Subcutaneous abdominal adipose tissue (tissue), 5 donors: Measurements from ENCODE around the gene KLF11.

ENCODE experiments used
- H3K27ac ChIP-seq: one replicate; pipeline ENCODE4 v1.7.0; 2013; ENCODE audit warnings: low read depth, mild to moderate bottlenecking, inconsistent platforms, low read length, moderate library complexity
- H3K27me3 ChIP-seq, 5 donors: one replicate each; pipeline ENCODE4 v1.7.0; 2013; ENCODE audit warnings: low read length in 5 of 5, inconsistent platforms in 1 of 5; ENCODE audit not compliant: control insufficient read depth in 5 of 5, insufficient read depth in 4 of 5
- H3K36me3 ChIP-seq, 5 donors: one replicate each; pipeline ENCODE4 v1.7.0; 2013; ENCODE audit warnings: low read length in 5 of 5; ENCODE audit not compliant: control insufficient read depth in 5 of 5, insufficient read depth in 5 of 5
- H3K4me1 ChIP-seq, 5 donors: one replicate each; pipeline ENCODE4 v1.7.0; 2013; ENCODE audit warnings: low read length in 5 of 5, mild to moderate bottlenecking in 3 of 5, moderate library complexity in 1 of 5; ENCODE audit not compliant: control insufficient read depth in 5 of 5, insufficient read depth in 5 of 5
- H3K4me3 ChIP-seq, 5 donors: one replicate each; pipeline ENCODE4 v1.7.0; 2013; ENCODE audit warnings: low read length in 5 of 5, low read depth in 1 of 5
- H3K9ac ChIP-seq, 5 donors: one replicate each; pipeline ENCODE4 v1.7.0; 2013; ENCODE audit warnings: low read length in 5 of 5, mild to moderate bottlenecking in 4 of 5, moderate library complexity in 3 of 5
- H3K9me3 ChIP-seq, 5 donors: one replicate each; pipeline ENCODE4 v1.7.0; 2013; ENCODE audit warnings: low read length in 5 of 5; ENCODE audit not compliant: control insufficient read depth in 5 of 5
- donor health status: healthy.
- donor health status: healthy.
- donor health status: healthy.
- donor health status: healthy.
- donor health status: healthy.

Gene KLF11

DNA sequence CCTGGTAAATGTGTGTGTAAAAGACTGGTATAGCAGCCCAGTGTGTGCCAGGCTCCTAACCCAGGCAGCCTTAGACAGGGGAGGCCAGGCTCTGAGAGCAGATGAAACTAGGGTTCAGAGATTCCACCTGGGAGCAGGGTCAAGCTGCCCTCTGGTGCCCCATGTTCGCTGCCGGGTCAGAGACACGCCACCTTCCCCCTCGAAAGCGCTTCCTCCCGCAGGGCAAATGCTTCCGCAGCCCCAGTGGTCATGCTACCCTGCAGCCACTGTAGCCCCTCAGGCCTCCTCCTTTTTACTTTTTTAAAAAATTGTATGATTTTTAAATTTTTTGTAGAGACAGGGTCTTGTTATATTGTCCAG is 10.6 kb upstream of the KLF11 start:
- Histone ChIP-seq H3K36me3 (no peaks in the 10 kb centered on the region), H3K9me3 (no peaks in the 10 kb centered on the region), H3K27ac (no peak overlapping the region), H3K4me3 (no peak overlapping the region), H3K4me1 (peaks cover 23 to 68% (median 62%) of the 10 kb centered on the region in 5 donors), H3K27me3 (no peaks in the 10 kb centered on the region), H3K9ac (no peak overlapping the region)

DNA sequence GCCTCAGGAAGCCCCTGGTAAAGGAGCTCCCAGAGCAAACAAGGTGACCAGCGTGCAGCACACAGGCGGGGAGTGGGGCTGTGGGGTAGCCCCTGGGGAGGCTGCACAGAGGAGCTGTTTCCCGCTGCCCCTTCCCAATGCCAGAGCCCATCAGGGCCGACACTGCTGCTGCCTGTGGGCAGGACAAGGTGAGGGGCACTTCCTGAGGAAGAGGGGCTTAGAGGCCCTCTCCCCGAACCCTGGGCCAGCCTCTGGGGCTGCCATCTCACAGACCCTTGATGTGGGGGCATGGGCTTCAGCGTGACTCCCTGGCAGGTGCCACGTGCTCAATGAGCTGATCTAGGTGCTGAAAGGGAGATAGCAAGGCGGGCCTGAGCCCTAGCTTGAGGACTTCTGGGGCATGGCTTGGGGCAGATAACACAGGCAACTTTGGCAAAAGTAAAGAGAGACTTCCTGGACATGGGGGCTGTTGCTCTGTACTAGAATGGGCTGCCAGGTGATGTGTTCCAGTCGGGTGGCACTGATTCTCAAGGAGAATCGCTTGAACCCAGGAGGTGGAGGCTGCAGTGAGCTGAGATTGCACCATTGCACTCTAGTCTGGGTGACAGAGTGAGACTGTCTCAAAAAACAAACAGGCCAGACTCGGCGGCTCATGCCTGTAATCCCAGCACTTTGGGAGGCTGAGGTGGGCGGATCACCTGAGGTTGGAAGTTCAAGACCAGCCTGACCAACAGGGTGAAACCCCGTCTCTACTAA is 9.9 kb upstream of the KLF11 start:
- no peaks in the 10 kb centered on the region for H3K27me3 ChIP-seq
- peaks cover 18 to 67% (median 59%) of the 10 kb centered on the region in 5 donors for H3K4me1 ChIP-seq
- no peak overlapping the region for H3K27ac ChIP-seq
- H3K36me3 ChIP-seq: no peaks in the 10 kb centered on the region
- H3K4me3 ChIP-seq: no peak overlapping the region
- no peak overlapping the region for H3K9ac ChIP-seq
- H3K9me3 ChIP-seq: no peaks in the 10 kb centered on the region

DNA sequence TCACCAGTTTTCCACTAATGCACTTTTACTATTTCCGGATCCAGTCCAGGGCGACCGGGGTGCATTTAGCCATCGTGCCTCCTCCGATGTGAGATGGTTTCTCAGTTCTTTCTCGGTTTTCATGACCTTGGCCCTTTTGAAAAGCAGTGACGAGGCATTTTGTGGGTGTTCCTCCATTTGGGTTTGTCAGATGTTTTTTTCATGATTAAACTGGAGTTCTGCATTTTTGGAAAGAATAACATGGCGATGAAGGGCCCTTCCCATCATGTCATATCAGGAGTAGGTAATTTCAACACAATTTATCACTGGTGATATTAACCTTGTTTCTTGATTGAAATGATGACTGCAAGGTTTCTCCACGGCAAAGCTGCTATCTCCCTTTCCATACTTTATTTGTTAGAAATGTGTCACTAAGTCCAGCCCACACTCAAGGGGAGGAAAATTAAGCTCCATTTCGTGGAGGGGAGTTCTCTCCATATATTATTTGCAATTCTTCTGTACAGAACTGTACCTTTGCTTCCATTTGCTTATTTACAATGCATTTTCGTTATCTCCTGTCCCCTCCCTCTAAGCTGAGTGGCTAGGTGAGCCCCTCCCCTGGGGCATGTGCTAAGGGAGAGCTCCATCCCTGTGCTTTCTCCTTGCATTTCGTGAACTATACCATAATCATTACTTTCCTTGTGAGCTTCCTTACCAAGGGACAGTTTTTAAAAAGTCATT is 8.9 kb upstream of the KLF11 start:
- Histone ChIP-seq H3K4me1 (peaks cover 18 to 60% (median 53%) of the 10 kb centered on the region in 5 donors), H3K27ac (peak overlapping the region; percentile 90)

DNA sequence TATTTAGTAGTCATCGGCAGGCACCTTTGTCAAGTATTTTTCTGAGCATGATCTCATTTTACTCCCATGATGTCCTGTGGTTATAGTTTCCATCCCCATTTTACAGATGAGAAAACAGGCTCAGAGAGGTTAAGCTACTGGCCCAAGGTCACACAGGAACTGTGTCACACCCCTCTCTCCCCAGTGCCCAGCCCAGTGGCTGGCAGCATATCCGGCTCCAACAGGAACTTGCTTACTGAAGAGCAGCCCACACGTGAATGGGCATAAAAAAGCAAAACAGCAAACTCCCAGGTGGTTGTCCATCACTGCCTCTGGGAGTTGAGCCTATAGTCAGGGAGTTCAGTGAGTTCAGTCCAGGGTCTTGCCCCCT is 8.3 kb upstream of the KLF11 start:
- H3K9ac ChIP-seq: peak overlapping the region in 2 of 5 donors; percentile 5 to 14
- no peaks in the 10 kb centered on the region for H3K27me3 ChIP-seq
- H3K27ac ChIP-seq: peak overlapping the region; percentile 90
- H3K36me3 ChIP-seq: no peaks in the 10 kb centered on the region
- H3K4me1 ChIP-seq: peaks cover 18 to 60% (median 53%) of the 10 kb centered on the region in 5 donors
- H3K9me3 ChIP-seq: no peaks in the 10 kb centered on the region
- no peak overlapping the region for H3K4me3 ChIP-seq

More for the DNA sequence above, 8.9 kb upstream of the KLF11 start:
- H3K36me3 ChIP-seq: no peaks in the 10 kb centered on the region
- no peak overlapping the region for H3K9ac ChIP-seq
- no peaks in the 10 kb centered on the region for H3K27me3 ChIP-seq
- H3K9me3 ChIP-seq: no peaks in the 10 kb centered on the region
- no peak overlapping the region for H3K4me3 ChIP-seq

DNA sequence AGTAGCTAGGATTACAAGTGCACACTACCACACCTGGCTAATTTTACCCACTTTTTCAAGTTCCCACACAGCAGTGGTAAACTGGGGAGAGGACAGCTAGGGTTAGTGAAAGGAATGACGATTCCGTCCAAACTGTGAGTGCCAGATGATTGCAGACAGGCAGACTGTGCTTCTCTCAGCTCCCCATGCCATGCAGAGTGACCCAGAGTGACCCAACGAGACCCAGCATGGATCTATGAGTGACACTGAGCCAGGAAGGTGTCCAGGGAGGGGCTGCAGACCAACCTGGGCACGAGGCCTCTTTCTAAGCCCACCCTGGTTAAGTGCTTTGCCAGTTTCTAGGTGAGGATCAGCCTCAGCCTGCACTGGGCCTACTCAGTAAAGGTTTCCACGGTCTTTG is 7.7 kb upstream of the KLF11 start:
- Histone ChIP-seq H3K4me3 (peak overlapping the region in 4 of 5 donors; percentile 4 to 36 (median 22)), H3K27me3 (no peaks in the 10 kb centered on the region), H3K4me1 (peaks cover 15 to 61% (median 54%) of the 10 kb centered on the region in 5 donors), H3K9ac (peak overlapping the region in 4 of 5 donors; percentile 14 to 82 (median 44)), H3K9me3 (no peaks in the 10 kb centered on the region), H3K36me3 (no peaks in the 10 kb centered on the region), H3K27ac (peak overlapping the region; percentile 90)

DNA sequence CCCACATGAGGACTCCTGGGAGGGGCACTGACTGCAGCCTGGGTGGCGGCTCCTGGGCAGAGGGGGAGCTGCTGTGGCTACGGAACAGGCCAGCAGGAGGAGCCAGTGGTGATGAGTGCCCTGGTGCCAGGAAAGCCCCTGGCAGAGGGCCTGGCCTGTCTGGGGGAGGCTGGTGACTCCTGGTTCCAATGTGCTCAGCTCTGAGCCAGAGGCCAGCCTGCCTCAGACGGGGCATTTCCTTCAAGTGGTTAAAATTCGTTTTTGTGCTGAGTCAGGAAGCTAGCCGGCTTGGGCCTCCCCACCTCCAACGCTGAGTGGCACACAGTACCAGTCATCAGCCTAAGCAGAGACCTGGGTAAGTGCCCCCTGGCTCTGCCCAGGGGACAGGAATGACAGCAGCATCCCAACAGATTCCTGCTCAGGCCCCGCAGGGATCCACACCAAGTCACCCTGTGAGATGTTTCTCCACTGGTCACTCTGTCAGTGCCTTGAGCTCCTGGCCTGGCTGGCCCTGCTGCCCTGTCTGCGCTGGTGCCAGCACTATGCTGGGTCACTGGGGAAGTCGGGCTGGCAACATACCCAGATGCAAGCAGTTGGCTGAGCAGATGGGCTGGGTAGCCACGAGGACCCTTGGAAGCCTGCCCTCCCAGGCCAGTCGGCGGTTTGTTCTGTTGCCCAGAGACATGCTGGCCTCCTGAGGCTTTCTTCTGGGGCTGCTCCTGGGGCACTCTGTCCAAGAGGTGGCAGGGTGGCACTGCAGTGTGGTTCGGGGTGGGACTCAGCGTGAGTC is 7.1 kb upstream of the KLF11 start:
- no peaks in the 10 kb centered on the region for H3K27me3 ChIP-seq
- H3K9ac ChIP-seq: peak overlapping the region in 4 of 5 donors; percentile 13 to 65 (median 44)
- H3K36me3 ChIP-seq: no peaks in the 10 kb centered on the region
- peak overlapping the region in 2 of 5 donors; percentile 16 to 28 for H3K4me3 ChIP-seq
- no peaks in the 10 kb centered on the region for H3K9me3 ChIP-seq
- H3K27ac ChIP-seq: peak overlapping the region; percentile 90
- H3K4me1 ChIP-seq: peaks cover 17 to 68% (median 59%) of the 10 kb centered on the region in 5 donors

DNA sequence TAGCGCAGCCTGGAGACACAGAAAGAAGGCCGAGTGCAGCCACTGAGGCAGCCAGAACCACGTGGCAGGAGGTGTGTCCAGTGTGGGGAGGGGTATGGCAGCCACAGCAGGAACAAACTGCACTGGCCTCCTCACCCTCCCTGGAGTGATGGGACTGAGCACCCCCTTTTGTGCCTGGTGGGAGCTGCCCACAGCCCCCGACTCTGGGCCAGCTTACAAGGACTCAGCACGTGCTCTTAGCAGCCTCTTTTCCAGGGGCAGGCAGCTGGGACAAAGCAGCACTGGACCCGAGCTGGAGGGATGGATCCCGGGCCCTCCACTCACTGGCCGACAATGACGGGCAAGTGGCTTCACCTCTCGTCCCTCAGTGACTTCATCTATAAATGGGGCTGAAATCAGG is 5.2 kb upstream of the KLF11 start:
- Histone ChIP-seq H3K4me3 (no peak overlapping the region), H3K27ac (peak overlapping the region; percentile 45), H3K9ac (peak overlapping the region in 1 of 5 donors; percentile 0), H3K27me3 (no peaks in the 10 kb centered on the region), H3K36me3 (no peaks in the 10 kb centered on the region), H3K4me1 (peaks cover 17 to 84% (median 71%) of the 10 kb centered on the region in 5 donors), H3K9me3 (no peaks in the 10 kb centered on the region)

DNA sequence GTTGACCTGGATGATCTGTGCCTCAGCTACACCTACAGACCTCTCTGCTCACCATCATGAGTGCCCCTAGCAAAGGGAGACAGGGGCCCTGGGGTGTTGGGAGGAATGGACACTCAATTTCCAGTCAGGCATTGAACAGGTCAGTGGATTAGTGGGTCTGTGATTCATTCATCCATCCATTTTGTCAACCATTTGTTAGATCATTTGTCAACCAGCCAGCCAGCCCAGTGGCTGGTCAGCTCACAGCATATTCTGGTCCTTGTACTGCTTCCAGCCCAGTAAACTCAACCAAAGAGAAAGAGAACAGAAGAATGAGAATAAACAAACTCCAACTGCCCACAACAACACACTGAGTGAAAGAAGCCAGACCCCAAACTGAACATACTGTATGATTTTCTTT is 4.6 kb upstream of the KLF11 start:
- H3K4me3 ChIP-seq: no peak overlapping the region
- H3K9me3 ChIP-seq: no peaks in the 10 kb centered on the region
- no peaks in the 10 kb centered on the region for H3K27me3 ChIP-seq
- peak overlapping the region in 1 of 5 donors; percentile 0 for H3K9ac ChIP-seq
- H3K36me3 ChIP-seq: no peaks in the 10 kb centered on the region
- H3K27ac ChIP-seq: peak overlapping the region; percentile 45
- H3K4me1 ChIP-seq: peaks cover 17 to 81% (median 71%) of the 10 kb centered on the region in 5 donors

DNA sequence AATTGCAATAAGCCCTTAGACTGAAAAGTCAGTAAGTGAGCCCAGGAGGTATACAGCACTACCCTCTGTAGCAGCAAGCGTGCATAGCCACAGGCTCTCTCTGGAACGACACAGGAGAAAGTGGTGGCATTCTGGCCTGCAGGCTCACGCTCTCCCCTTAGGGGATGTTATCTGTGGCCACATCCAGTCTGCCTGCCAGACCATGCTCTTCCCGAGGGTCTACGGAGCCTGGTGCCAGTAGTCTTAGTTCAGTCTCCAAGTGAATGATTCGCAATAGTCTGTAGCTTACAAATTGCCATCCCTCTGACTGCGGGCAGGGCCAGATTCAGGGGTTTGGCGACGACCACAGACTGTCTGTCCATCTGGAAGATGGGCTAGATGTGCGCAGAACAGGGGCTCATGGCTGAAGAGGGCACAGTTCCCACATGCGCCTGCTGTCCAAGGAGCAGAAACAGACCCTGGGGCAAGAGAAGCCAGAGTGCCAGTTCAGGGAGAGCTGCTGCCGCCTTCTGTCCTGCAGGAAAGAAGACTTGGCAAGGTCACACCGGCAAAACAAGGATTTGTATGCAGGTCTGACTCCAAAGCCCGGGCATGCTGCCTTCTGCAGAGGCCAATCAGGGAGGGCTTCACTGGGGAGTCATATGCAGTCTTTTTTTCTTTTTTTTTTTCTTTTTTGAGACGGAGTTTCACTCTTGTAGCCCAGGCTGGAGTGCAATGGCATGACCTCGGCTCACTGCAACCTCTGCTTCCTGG is 3.5 kb upstream of the KLF11 start:
- Histone ChIP-seq H3K27ac (peak overlapping the region; percentile 87), H3K27me3 (no peaks in the 10 kb centered on the region), H3K4me1 (peaks cover 17 to 81% (median 71%) of the 10 kb centered on the region in 5 donors), H3K9me3 (no peaks in the 10 kb centered on the region), H3K36me3 (no peaks in the 10 kb centered on the region), H3K9ac (no peak overlapping the region), H3K4me3 (no peak overlapping the region)
